CD14-positive monocyte (primary cell): ENCODE measurements around the gene PKHD1. TPM values are rescaled to one million over a fixed set of nuclear protein-coding genes. Genes with fewer than 3 reads are reported as not detected.

ENCODE experiments used
- DNase-seq, 3 donors: peaks; one replicate each; pipeline ENCODE4 v3.0.0-alpha.2; 2011 to 2022
- H2AFZ ChIP-seq: 2 replicates; pipeline ENCODE4 v1.6.0; 2012; ENCODE audit warnings: mild to moderate bottlenecking, low read depth, low read length, inconsistent platforms; ENCODE audit not compliant: insufficient read depth, poor library complexity, severe bottlenecking
- H3K27ac ChIP-seq, 2 donors: 1 replicate in 1 of 2; 2 replicates in 1 of 2; pipeline ENCODE4 v1.5.1; 2012 to 2013; ENCODE audit warnings: low read length in 2 of 2, control low read depth in 1 of 2, inconsistent platforms in 1 of 2, low read depth in 1 of 2, mild to moderate bottlenecking in 1 of 2
- H3K27me3 ChIP-seq, 2 donors: one replicate each; pipeline versions ENCODE4 v1.6.0 to v1.6.1; 2011 to 2013; ENCODE audit warnings: low read length in 2 of 2; ENCODE audit not compliant: control insufficient read depth in 2 of 2, insufficient read depth in 2 of 2
- H3K36me3 ChIP-seq, 2 donors: replicated peaks in 1 of 2; 1 replicate in 1 of 2; 2 replicates in 1 of 2; pipeline versions ENCODE4 v1.5.1 to v1.6.1; 2012 to 2013; ENCODE audit warnings: low read length in 2 of 2, control low read depth in 1 of 2, inconsistent platforms in 1 of 2, mild to moderate bottlenecking in 1 of 2; ENCODE audit not compliant: insufficient read depth in 2 of 2, control insufficient read depth in 1 of 2
- H3K4me1 ChIP-seq, 2 donors: 1 replicate in 1 of 2; 2 replicates in 1 of 2; pipeline versions ENCODE4 v1.5.1 to v1.6.1; 2012 to 2013; ENCODE audit warnings: low read length in 2 of 2, control low read depth in 1 of 2, inconsistent platforms in 1 of 2, mild to moderate bottlenecking in 1 of 2, moderate library complexity in 1 of 2; ENCODE audit not compliant: insufficient read depth in 2 of 2, control insufficient read depth in 1 of 2
- H3K4me2 ChIP-seq: replicated peaks from 2 replicates; pipeline ENCODE3; 2012; ENCODE audit warnings: low read length, moderate library complexity, mild to moderate bottlenecking; ENCODE audit not compliant: poor library complexity, severe bottlenecking; ENCODE audit errors: extremely low read depth
- H3K4me3 ChIP-seq, 3 experiments: fragments of 200-600 bp in 1 of 3; sonication (generic) in 1 of 3; replicated peaks in 1 of 3; 1 replicate in 2 of 3; 2 replicates in 1 of 3; pipeline ENCODE4 v1.5.1; 2011 to 2013; ENCODE audit warnings: low read length in 3 of 3, mild to moderate bottlenecking in 3 of 3, control low read depth in 2 of 3, low read depth in 2 of 3, inconsistent platforms in 1 of 3, moderate library complexity in 1 of 3
- H3K79me2 ChIP-seq: 2 replicates; pipeline ENCODE4 v1.6.0; 2012; ENCODE audit warnings: mild to moderate bottlenecking, control low read depth, inconsistent platforms, low read length, moderate library complexity; ENCODE audit not compliant: insufficient read depth
- H3K9ac ChIP-seq: 2 replicates; pipeline ENCODE4 v1.6.0; 2017; ENCODE audit warnings: low read length, mild to moderate bottlenecking; ENCODE audit not compliant: insufficient read depth, poor library complexity, severe bottlenecking
- H3K9me3 ChIP-seq, 2 donors: replicated peaks in 1 of 2; 1 replicate in 1 of 2; 2 replicates in 1 of 2; pipeline versions ENCODE4 v1.5.1 to v1.6.1; 2012 to 2013; ENCODE audit warnings: low read length in 2 of 2, control low read depth in 1 of 2; ENCODE audit not compliant: control insufficient read depth in 1 of 2, insufficient read depth in 1 of 2
- H4K20me1 ChIP-seq: 2 replicates; pipeline ENCODE4 v1.6.0; 2012; ENCODE audit warnings: mild to moderate bottlenecking, low read length, control low read depth, moderate library complexity; ENCODE audit not compliant: insufficient read depth
- H3K27ac Mint-ChIP-seq, 7 donors: one replicate each; pipeline ENCODE4 v1.8.0; 2020; ENCODE audit warnings: mild to moderate bottlenecking in 7 of 7, mixed read lengths in 7 of 7, moderate library complexity in 6 of 7, inconsistent platforms in 2 of 7
- H3K27me3 Mint-ChIP-seq, 3 donors: one replicate each; pipeline ENCODE4 v1.8.0; 2021 to 2022; ENCODE audit warnings: low read depth in 3 of 3, mild to moderate bottlenecking in 3 of 3, mixed read lengths in 3 of 3, moderate library complexity in 3 of 3, inconsistent platforms in 1 of 3
- H3K36me3 Mint-ChIP-seq, 2 donors: one replicate each; pipeline ENCODE4 v1.8.0; 2020; ENCODE audit warnings: mixed read lengths in 2 of 2, inconsistent platforms in 1 of 2, mild to moderate bottlenecking in 1 of 2
- H3K4me1 Mint-ChIP-seq: one replicate; pipeline ENCODE4 v1.8.0; 2020; ENCODE audit warnings: mild to moderate bottlenecking, mixed read lengths
- H3K4me3 Mint-ChIP-seq, 2 donors: one replicate each; pipeline ENCODE4 v1.8.0; 2020; ENCODE audit warnings: mild to moderate bottlenecking in 2 of 2, mixed read lengths in 2 of 2, moderate library complexity in 1 of 2
- H3K9me3 Mint-ChIP-seq, 7 donors: one replicate each; pipeline ENCODE4 v1.8.0; 2020 to 2022; ENCODE audit warnings: mixed read lengths in 7 of 7, mild to moderate bottlenecking in 6 of 7, moderate library complexity in 6 of 7, inconsistent platforms in 2 of 7
- CTCF ChIP-seq: fragments of 200-600 bp; IDR thresholded peaks from one replicate; pipeline ENCODE4 v1.8.0; 2022; ENCODE audit warnings: antibody characterized with exemption, mild to moderate bottlenecking
- WGBS: methylation state at CpG from one replicate; pipeline ENCODE4 v1.1.5; 2013; ENCODE audit warnings: missing lambda C conversion rate; ENCODE audit not compliant: insufficient coverage; 5-methylcytosine and 5-hydroxymethylcytosine counted together
- intact Hi-C, 2 donors: fragments of 100-400 bp; cut with micrococcal nuclease; formaldehyde crosslinking; loops; one replicate each; pipeline versions ENCODE4 v1.15.0 to v1.15.1; 2023
- polyA plus RNA-seq, 3 donors: library from polyadenylated mRNA; depleted of rRNA in 1 of 3; unstranded in 2 of 3; stranded (reverse) in 1 of 3; fragments of 300-500 nt in 2 of 3; fragments of >200 nt in 1 of 3; fragmentation: Illumina TruSeq in 2 of 3; gene quantifications; 1 replicate in 2 of 3; 2 replicates in 1 of 3; pipeline ENCODE4 v1.2.3, GENCODE V29; 2012 to 2021

Gene PKHD1
- polyA plus RNA-seq, 3 donors = not detected

- Histone ChIP-seq H3K4me3 (no peak overlapping the region), H3K4me1 (no peaks in the 10 kb centered on the region), H3K9ac (no peak overlapping the region), H3K79me2 (no peaks in the 10 kb centered on the region), H2AFZ (no peak overlapping the region), H3K27ac (no peak overlapping the region), H3K36me3 (no peaks in the 10 kb centered on the region), H3K27me3 (no peaks in the 10 kb centered on the region), H3K9me3 (no peaks in the 10 kb centered on the region), H3K4me2 (no peak overlapping the region), H4K20me1 (no peaks in the 10 kb centered on the region)
- intact Hi-C loops = no loop called here
- 80% methylated on average over 3 of the region's 6 CpGs for WGBS
- Mint-ChIP-seq H3K36me3 (no peaks in the 10 kb centered on the region), H3K27me3 (peaks cover 0 to 2% (median 1%) of the 10 kb centered on the region in 3 donors), H3K9me3 (peaks cover 0 to 7% (median 2%) of the 10 kb centered on the region in 7 donors), H3K27ac (no peak overlapping the region), H3K4me1 (no peaks in the 10 kb centered on the region), H3K4me3 (no peak overlapping the region)
- DNase-seq = no peak
- TF ChIP-seq CTCF = no peak
These were observed 447.4 kb downstream of the PKHD1 start for GRCh38 chr6:51640021-51640420.

- no peak overlapping the region for H2AFZ ChIP-seq
- no peak overlapping the region for H3K4me3 ChIP-seq
- no peak overlapping the region for H3K27ac ChIP-seq
- no peaks in the 10 kb centered on the region for H3K79me2 ChIP-seq
- no peak overlapping the region for H3K4me2 ChIP-seq
- H3K27me3 Mint-ChIP-seq = peaks cover 0 to 2% (median 0%) of the 10 kb centered on the region in 3 donors
- intact Hi-C loops = no loop called here
- H3K4me3 Mint-ChIP-seq = no peak overlapping the region
- H3K27ac Mint-ChIP-seq = no peak overlapping the region
- H3K36me3 Mint-ChIP-seq = no peaks in the 10 kb centered on the region
- H3K27me3 ChIP-seq = no peaks in the 10 kb centered on the region
- no peak for TF ChIP-seq CTCF
- peaks cover 0 to 3% (median 0%) of the 10 kb centered on the region in 7 donors for H3K9me3 Mint-ChIP-seq
- no CpG with 5 or more reads among the region's 1 CpG for WGBS
- no peaks in the 10 kb centered on the region for H3K4me1 Mint-ChIP-seq
- no peak overlapping the region for H3K9ac ChIP-seq
- H4K20me1 ChIP-seq = no peaks in the 10 kb centered on the region
- H3K9me3 ChIP-seq = no peaks in the 10 kb centered on the region
- H3K4me1 ChIP-seq = no peaks in the 10 kb centered on the region
- no peak for DNase-seq
- H3K36me3 ChIP-seq = no peaks in the 10 kb centered on the region
These were observed 454.0 kb downstream of the PKHD1 start for GRCh38 chr6:51633424-51633823.
